Measurements from ENCODE around the gene DENND5B.

The DENND5B gene

GRCh38 chr12:31460024-31460423 lies 130.9 kb downstream of the DENND5B start:
- TF ChIP-seq ZNF747 (tag by site-specific recombination; IDR thresholded peaks at IDR 0.05) (no peak), ZBTB11 (tag by site-specific recombination; conservative IDR thresholded peaks at IDR 0.05; ENCODE audit: low read depth) (no peak), ZNF175 (tag by site-specific recombination; IDR thresholded peaks at IDR 0.05) (no peak), ZNF362 (tag by site-specific recombination; IDR thresholded peaks at IDR 0.05) (no peak), ZNF776 (tag by site-specific recombination; IDR thresholded peaks at IDR 0.05; ENCODE audit: borderline replicate concordance) (no peak), ZNF239 (tag by site-specific recombination; IDR thresholded peaks at IDR 0.05) (no peak), ZNF843 (tag by site-specific recombination; IDR thresholded peaks at IDR 0.05) (no peak), HIC1 (tag by site-specific recombination; IDR thresholded peaks at IDR 0.05) (no peak), ZNF341 (tag by site-specific recombination; IDR thresholded peaks at IDR 0.05; ENCODE audit: low read depth) (no peak), ZNF660 (tag by site-specific recombination; IDR thresholded peaks at IDR 0.05) (no peak)
- ChIA-PET CTCF (no interaction called here), POLR2A (no interaction called here)
- Histone ChIP-seq H3K27ac (ENCODE audit: extremely low read depth, low read depth, low read length) (no peak overlapping the region), H3K9me3 (ENCODE audit: control insufficient read depth, insufficient read depth, low read depth, low read length) (no peaks in the 10 kb centered on the region), H3K4me3 (ENCODE audit: low read depth, low read length) (no peak overlapping the region), H3K36me3 (ENCODE audit: control insufficient read depth in 2 of 2, insufficient read depth in 1 of 2, low read length in 2 of 2) (no peaks in the 10 kb centered on the region; a peak in 1 of 3 replicates), H3K4me1 (ENCODE audit: control insufficient read depth, insufficient read depth, low read length) (no peaks in the 10 kb centered on the region)

- POLR2A ChIA-PET, result interaction anchor here (0.7 kb wide), 1 partner anchor 8 kb away, joined by 3 read pairs; no protein-coding TSS in a partner anchor
- Histone ChIP-seq H3K4me3 (ENCODE audit: low read depth, low read length) (no peak overlapping the region), H3K36me3 (ENCODE audit: control insufficient read depth in 2 of 2, insufficient read depth in 1 of 2, low read length in 2 of 2) (peaks cover 0 to 3% of the 10 kb centered on the region in 2 experiments), H3K27ac (ENCODE audit: extremely low read depth, low read depth, low read length) (no peak overlapping the region), H3K9me3 (ENCODE audit: control insufficient read depth, insufficient read depth, low read depth, low read length) (no peaks in the 10 kb centered on the region), H3K4me1 (ENCODE audit: control insufficient read depth, insufficient read depth, low read length) (no peaks in the 10 kb centered on the region)
- no peak for TF ChIP-seq ZNF488 (tag by site-specific recombination; IDR thresholded peaks at IDR 0.05)
- CTCF ChIA-PET, result interaction anchor here (0.7 kb wide), 1 partner anchor 1121 kb away, joined by 3 read pairs; no protein-coding TSS in a partner anchor
These were observed 134.4 kb downstream of the DENND5B start for GRCh38 chr12:31456562-31456961.

- Histone ChIP-seq H3K9me3 (ENCODE audit: control insufficient read depth, insufficient read depth, low read depth, low read length) (no peaks in the 10 kb centered on the region), H3K4me3 (ENCODE audit: low read depth, low read length) (no peak overlapping the region), H3K4me1 (ENCODE audit: control insufficient read depth, insufficient read depth, low read length) (no peaks in the 10 kb centered on the region), H3K27ac (ENCODE audit: extremely low read depth, low read depth, low read length) (no peak overlapping the region), H3K36me3 (ENCODE audit: control insufficient read depth in 2 of 2, insufficient read depth in 1 of 2, low read length in 2 of 2) (no peaks in the 10 kb centered on the region; a peak in 1 of 3 replicates)
- POLR2A ChIA-PET, result no interaction called here
- TF ChIP-seq ZNF24 (tag by site-specific recombination; IDR thresholded peaks at IDR 0.05), result no peak
- no peak for TF ChIP-seq ZNF521 (tag by site-specific recombination; IDR thresholded peaks at IDR 0.05)
- no peak for TF ChIP-seq ZNF529 (tag by site-specific recombination; IDR thresholded peaks at IDR 0.05; ENCODE audit: insufficient replicate concordance)
- CTCF ChIA-PET, result interaction anchor here (0.6 kb wide), 1 partner anchor 164 kb away, joined by 3 read pairs; no protein-coding TSS in a partner anchor
These were observed 146.2 kb downstream of the DENND5B start for GRCh38 chr12:31444736-31445135.

All from HEK293 (cell line).